ENCODE data around the gene PLEKHM3.

The PLEKHM3 gene

DNA sequence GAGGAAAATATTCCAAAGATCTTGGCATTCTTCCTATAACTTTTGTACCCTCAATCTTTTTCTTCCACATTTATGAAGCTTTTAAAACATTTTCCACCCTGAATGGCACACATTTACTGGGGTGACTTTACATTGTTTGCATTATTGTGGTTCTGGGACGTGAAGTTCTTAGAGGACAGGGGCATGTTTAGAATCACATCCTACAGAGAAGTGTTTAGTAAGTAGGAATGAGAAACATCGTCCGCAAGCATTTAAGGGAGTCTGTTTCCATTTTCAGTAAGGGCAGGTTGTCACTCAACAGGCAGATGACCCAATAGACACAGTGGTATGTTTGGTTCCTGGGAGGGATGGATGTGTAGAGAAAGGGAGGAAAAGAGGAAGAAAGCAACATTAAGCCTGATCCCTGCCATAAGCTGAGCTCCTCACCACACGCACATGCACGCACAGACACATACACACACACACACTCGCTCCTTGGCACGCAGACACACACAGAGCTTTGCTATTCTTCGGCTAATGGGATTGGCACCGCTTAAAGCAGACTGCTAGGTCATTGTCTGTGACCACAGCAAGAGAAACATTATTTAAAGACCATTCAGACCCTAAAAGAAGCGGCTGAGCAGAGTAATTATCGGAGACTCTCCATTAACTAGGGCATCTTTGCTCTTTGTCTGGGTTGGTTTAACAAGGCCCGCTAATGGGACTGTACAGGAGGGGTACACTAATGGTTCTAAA is 14.2 kb upstream of the PLEKHM3 start:
- TF ChIP-seq, protein P1, sequence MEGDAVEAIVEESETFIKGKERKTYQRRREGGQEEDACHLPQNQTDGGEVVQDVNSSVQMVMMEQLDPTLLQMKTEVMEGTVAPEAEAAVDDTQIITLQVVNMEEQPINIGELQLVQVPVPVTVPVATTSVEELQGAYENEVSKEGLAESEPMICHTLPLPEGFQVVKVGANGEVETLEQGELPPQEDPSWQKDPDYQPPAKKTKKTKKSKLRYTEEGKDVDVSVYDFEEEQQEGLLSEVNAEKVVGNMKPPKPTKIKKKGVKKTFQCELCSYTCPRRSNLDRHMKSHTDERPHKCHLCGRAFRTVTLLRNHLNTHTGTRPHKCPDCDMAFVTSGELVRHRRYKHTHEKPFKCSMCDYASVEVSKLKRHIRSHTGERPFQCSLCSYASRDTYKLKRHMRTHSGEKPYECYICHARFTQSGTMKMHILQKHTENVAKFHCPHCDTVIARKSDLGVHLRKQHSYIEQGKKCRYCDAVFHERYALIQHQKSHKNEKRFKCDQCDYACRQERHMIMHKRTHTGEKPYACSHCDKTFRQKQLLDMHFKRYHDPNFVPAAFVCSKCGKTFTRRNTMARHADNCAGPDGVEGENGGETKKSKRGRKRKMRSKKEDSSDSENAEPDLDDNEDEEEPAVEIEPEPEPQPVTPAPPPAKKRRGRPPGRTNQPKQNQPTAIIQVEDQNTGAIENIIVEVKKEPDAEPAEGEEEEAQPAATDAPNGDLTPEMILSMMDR (conservative IDR thresholded peaks at IDR 0.05; ENCODE audit: control insufficient read depth, insufficient read depth, low read depth, low read length), result no peak

DNA sequence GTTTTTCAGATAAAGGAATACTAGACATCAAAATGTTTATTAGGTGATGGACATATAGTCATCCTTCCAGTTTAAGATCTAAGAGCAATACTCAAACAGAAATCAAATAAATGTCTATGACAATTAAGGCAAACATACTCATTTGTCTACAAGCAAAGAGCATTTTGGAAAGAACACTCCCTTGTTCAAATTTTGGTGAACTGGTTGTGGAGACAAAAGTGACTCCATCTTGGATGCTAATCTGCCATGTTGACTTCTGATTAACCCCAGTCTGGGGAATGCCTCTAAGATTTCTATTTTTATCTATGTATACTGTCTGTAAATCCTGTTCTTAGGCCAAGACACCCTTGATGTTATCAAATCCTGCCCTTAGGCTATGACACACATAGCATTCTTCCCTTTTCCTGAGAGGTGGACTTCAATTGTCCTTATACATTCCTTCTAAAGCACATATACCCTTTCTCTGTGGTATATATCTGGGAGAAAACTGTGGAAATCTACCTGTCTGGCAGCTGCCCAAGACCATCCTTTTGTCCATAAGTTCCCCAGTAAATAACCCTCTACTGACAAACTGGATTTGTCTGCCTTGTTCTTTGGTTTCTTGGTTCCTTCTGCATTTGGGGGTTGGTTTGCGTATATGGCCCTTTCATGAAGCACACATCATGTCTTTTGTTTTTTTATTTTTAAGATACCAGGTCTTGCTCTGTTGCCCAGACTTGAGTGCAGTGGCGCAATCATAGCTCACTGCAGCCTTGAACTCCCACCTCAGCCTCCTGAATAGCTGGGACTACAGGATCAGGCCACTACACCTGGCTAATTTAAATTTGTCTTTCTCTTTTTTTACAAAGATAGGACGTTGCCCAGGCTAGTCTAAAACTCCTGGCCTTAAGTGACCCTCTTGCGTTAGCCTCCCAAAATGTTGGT is 12.5 kb upstream of the PLEKHM3 start:
- DNase-seq (ENCODE audit: low read depth), result no peak
- TF ChIP-seq, protein P1 (conservative IDR thresholded peaks at IDR 0.05; ENCODE audit: control insufficient read depth, insufficient read depth, low read depth, low read length), result no peak
- H3K4me3 ChIP-seq (ENCODE audit: control insufficient read depth, low read depth, low read length), result no peak overlapping the region

More for the DNA sequence above, 14.2 kb upstream of the PLEKHM3 start:
- no peak overlapping the region for H3K4me3 ChIP-seq (ENCODE audit: control insufficient read depth, low read depth, low read length)
- DNase-seq (ENCODE audit: low read depth), result no peak

DNA sequence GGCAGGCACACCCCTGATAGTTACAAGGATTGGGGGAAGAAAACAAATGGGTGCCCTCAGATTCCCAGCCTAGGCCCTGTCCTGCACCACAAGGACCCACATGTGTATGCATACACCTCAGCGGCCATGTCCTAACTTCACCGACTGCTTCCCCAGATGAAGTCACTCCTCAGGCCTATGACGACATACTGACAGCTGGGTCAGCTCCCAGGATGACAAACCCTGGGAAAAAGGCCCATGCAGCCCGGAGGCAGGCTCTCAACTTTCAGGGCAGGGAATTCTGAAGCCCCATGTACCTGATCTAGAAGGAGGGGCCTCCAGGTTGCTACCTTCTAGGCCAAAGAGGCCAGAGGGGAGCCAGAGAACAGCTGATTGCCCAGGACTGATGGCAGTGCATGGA is 11.0 kb upstream of the PLEKHM3 start:
- TF ChIP-seq, protein P1 (conservative IDR thresholded peaks at IDR 0.05; ENCODE audit: control insufficient read depth, insufficient read depth, low read depth, low read length), result no peak
- no peak overlapping the region for H3K4me3 ChIP-seq (ENCODE audit: control insufficient read depth, low read depth, low read length)
- no peak for DNase-seq (ENCODE audit: low read depth)

DNA sequence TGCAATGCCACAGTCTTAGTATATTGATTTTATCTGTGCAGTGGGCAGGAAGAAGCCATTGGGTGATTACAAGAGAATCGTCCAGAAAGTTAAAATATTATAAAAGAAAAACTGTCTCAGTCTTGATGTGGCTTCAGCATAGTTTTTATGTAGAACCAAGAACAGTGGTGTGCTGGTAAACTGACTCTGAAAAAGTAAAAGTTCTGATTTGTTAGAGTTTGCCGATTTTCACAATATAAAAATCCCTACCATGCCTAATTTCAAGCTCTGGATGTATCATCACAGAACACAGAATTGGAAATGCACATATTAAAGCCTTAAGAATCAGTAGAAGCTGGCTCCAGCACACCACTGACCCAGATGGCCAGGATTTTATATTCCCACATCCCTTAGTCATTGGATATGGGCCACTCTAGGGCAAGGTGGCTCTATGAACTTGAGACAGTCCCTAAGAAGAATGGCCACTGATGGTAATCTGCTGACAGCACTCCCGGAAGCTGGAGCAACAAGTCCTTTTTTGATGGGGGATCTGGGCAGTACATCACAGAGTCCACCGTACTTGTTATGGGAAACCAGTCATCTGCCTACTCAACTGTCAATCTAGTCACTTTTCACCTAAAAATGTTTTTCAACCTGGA is 9.3 kb upstream of the PLEKHM3 start:
- TF ChIP-seq, protein P1 (conservative IDR thresholded peaks at IDR 0.05; ENCODE audit: control insufficient read depth, insufficient read depth, low read depth, low read length), result no peak
- no peak for DNase-seq (ENCODE audit: low read depth)
- H3K4me3 ChIP-seq (ENCODE audit: control insufficient read depth, low read depth, low read length), result no peak overlapping the region

DNA sequence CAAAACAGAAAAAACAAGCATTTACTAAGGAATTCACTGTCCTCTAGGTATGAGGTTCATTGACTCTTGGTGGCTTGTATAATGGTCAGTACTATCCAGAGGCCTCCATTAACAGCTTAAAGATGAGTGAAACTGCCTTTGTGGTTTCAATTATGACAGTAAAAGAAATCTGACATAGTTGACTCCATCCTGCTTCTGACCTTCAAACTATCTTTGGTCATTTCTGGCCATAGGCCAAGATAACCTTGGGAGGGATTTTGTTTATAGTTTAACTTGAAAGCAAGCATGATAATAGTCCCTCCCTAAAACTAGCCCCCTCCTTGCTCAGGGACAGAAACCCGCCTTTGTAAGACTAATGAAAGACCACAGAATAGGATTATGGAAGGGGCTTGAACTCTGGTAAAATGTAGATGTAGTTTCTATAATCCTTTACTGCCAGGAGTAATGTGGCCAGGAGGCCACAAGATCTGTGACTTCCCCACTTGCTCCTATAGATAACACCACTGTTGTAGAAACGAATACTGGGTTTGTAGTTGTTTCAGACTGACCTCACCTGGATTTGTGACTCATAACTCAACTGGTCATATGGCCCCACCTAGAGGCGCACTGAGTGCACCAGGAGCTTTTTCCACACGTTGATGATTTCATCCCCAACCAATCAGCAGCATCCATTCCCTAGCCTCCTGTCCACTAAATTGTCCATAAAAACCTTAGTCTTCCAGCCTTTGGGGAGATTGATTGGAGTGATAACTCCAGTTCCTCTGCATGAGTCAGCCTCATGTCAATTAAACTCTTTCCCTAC is 8.6 kb upstream of the PLEKHM3 start:
- TF ChIP-seq, protein P1 (conservative IDR thresholded peaks at IDR 0.05; ENCODE audit: control insufficient read depth, insufficient read depth, low read depth, low read length), result peak; percentile 32
- peak; percentile 56 for DNase-seq (ENCODE audit: low read depth)
- no peak overlapping the region for H3K4me3 ChIP-seq (ENCODE audit: control insufficient read depth, low read depth, low read length)

DNA sequence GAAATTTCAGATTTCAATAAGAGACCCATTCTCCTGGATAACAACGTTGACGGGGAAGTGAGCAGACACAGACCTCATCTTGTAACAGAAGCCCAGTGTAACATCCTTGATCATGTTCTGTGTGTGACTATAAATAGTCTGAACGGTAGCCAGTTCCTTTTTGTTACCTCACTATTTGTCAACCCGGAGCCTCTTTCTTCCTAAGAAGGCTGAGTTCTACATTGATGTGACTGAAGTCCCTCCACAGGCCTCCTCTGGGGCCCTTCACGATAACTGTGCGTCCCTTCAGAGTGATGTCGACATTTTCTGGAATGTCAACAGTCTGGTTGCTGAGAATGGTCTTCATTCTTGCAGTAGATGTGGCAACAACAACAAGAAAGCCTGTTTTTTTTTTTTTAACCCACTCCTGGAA is 6.3 kb upstream of the PLEKHM3 start:
- TF ChIP-seq, protein P1 (conservative IDR thresholded peaks at IDR 0.05; ENCODE audit: control insufficient read depth, insufficient read depth, low read depth, low read length), result no peak
- H3K4me3 ChIP-seq (ENCODE audit: control insufficient read depth, low read depth, low read length), result no peak overlapping the region
- DNase-seq (ENCODE audit: low read depth), result no peak
